ENCODE measurements around the gene MBOAT1.

- TF ChIP-seq CTCF (IDR thresholded peaks at IDR 0.05; ENCODE audit: insufficient read depth, low read depth, low read length) (no peak), EZH2 (IDR thresholded peaks at IDR 0.05; ENCODE audit: insufficient read depth, low read length) (no peak)
These were observed 55.4 kb downstream of the MBOAT1 start for GRCh38 chr6:20156824-20157223.

Data from astrocyte (in vitro differentiated cells and primary cell).